GM19397 (cell line): ENCODE results near the gene CAPN13.

ENCODE experiments used
- ATAC-seq: cut with Tn5 transposase; IDR thresholded peaks from one replicate; pipeline ENCODE4 v1.9.1; 2021; ENCODE audit warnings: mild to moderate bottlenecking, moderate library complexity; ENCODE audit not compliant: unreplicated experiment

Gene CAPN13

DNA sequence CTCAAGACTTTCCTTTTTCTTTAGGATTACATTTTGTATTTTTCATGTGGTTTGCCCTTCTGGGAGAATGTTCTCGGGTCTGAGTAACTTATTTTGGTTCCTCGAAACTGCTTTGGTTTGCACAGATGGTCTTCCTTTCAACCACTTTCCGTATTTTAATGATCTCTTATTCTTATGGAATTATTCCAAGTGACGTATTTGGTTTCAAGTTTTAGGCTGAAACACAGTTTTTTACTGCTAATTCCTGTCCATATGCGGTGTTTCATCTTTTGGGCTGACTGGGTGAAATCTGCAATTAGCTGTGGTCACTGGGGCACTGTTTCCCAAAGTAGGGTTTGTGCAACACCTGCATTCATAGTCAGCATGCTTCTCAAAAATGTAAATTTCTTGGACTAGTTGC, 122.7 kb downstream of the CAPN13 start:
- no peak for ATAC-seq

DNA sequence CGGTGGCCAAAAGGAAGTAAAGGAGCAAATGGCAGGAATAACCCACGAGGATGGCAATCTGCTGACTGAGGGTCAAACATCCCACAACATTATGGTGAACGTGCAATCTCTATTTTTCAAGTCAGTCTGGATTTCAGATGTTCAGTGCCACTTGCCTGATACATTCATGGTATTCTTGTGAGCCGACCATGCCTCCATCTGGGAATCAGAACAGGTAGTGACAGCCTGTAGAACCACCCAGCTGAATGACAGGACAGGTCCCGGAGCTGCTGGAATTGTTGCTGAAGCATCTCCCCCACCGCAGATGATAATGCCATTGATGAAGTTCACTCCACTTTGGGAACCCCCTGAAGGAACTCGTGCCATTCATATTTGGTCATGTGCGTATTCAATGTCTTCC, 123.2 kb downstream of the CAPN13 start:
- no peak for ATAC-seq

DNA sequence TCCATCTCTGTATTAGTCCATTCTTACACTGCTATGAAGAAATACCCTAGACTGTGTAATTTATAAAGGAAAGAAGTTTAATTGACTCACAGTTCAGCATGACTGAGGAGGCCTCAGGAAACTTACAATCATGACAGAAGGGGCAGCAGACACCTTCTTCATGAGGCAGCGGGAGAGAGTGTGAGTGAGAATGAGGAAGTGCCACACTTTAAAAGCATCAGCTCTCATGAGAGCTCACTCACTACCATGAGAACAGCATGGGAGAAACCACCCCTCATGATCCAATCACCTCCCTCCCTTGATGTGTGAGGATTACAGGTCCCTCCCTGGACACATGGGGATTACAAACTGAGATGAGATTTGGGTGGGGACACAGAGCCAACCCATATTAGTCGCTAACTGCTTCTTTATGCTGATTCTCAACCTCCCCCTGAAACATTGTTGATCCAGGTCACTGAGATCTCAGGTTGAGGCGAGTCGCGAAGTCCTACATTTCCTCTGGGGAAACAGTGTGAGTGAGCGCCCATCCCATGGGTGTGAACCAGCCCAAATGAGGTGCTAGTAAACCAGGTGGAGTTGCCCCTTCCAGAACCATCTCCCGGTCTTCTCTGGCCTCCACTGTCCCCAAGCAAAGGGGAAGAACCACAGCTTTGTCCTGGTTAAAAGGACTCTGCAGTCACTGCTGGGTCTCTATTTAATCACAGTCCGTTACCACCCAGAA, 123.8 kb downstream of the CAPN13 start:
- no peak for ATAC-seq

DNA sequence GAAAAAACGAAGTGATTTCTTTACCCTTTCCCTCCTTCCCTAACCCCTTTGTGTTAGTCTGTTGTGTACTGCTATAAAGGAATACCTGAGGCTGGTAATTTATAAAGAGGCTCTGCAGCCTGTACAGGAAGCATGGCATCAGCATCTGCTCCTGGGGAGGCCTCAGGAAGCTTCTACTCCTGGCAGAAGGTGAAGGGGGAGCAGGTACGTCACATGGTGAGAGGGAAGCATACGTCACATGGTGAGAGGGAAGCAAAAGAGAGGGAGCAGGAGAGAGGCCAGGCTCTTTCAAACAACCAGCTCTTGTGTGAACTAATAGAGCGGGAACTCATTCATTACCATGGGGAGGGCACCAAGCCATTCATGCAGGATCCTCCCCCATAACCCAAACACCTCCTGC, 126.2 kb downstream of the CAPN13 start:
- no peak for ATAC-seq

DNA sequence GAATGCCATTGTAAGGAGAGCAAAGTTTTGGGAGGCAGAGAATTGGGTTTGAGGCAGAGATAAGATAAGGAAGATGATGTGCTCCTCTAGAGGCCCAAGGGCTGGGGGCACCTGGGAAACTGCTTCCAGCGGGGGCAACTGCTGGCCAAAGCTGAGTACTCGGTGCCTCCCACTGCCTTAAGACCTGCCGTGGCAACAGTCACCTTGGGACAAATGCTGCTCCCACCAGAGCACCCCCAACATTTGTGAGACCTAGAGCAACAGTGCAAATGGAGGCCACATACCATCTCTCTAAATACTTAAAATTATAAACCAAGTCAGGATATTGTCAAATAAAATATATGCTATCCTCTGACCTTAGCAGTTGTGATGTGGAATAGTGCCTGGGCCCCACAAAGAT, 127.1 kb downstream of the CAPN13 start:
- no peak for ATAC-seq

DNA sequence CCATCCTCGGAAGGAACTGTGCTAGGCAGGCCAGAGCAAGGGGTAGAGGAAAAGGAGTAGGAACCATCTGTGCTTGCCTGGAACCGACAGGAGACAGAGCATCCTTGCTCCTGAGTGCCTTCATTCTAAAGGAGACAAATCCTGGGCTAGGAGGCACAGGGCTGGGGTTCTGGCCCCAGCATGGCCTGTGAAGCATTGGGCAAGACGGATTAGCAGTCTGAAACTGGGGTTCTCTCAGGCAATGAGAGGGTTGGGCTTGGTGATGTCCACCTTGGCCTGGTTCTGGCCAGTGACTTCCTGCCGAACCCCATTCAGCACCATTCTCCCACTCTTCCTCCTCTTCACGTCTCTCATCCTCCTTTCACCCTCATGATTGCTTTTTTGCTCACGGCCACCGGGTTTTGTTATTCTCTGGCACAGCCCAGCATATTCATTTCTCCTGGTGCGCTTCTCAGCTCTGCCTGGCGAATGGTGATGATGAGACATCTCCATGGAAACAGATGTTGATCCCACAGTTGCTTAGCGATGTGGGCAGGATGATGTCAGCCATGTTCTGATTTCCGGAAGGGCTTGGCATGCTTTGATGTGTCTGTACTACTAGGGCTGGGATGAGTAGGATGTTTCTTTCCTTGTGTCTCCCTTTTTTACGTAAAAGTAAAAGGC, 127.7 kb downstream of the CAPN13 start:
- no peak for ATAC-seq

DNA sequence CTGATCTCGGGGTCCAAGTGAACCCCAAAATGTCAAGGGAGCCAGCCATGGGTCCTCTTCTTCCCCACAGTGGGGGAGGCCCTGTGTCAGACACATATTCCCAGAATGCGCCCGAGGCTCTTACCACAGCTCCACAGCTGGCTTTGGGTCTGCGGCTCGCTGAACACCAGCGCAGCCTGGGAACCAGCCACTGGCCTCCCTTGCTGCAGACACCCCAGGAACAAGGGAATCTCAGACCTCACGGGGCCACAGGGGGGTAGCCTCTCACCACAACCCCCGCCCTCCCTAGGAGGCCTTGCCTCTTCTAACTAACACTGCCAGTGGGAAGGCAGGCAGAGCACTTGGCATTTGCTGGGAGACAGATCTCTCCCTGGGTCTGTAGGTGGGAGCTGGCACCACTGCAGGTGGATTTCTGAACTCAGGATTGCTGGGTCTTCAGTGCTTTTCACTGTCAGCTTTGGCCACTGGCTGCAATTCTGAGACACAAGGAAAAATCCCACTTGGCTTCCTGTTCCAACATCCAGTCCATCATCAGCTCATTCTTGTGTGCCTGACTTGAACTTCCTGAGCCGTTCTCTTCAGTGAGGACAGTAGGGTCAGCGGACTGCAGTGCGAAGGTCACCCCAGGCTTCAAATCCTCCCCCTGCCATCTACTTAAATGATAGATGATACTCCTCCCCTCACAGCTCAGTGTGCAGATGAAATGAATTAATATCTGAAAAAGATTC, 128.7 kb downstream of the CAPN13 start:
- no peak for ATAC-seq

DNA sequence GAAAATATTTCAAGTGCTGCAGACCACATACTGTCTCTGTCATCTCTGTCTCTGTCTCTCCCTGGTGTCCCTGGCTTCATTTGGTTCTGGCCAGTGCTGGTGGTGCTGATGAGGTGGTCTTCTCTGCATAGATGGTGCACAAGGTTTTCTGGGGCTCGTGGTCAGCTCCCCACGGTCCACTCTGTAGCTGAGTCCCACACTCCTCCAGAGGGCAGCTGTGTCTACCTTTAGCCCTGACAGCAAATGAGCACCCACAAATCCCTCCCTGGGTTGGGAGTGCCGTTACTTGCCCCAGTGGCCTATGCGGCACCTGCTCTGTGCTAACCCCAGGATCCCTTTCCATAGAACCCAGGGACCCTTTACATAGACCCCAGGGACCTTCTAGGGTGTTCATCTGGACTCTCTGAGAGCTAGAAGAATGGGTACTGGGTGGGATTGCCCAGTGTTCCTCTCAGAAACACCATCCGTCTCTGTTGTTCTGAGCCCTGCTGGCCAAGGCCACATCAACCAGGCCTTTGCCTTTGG, 129.3 kb downstream of the CAPN13 start:
- no peak for ATAC-seq

DNA sequence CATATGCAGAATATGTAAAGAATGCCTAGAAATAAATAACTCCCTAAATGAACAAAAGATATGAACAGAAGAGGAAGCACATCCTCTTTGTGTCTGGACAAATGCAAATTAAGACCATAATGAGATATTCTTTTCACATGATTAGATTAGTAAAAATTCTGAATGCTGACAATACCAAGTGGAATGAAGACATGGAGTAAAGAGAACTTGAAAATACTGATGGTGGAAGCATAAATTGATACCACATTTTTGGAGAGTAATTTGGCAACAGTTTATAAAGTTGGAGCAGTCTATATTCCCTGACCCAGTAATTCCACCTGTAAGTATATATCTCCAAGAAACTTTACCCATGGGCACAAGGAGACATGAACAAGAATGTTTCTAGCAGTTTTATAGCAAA, 130.0 kb downstream of the CAPN13 start:
- no peak for ATAC-seq

DNA sequence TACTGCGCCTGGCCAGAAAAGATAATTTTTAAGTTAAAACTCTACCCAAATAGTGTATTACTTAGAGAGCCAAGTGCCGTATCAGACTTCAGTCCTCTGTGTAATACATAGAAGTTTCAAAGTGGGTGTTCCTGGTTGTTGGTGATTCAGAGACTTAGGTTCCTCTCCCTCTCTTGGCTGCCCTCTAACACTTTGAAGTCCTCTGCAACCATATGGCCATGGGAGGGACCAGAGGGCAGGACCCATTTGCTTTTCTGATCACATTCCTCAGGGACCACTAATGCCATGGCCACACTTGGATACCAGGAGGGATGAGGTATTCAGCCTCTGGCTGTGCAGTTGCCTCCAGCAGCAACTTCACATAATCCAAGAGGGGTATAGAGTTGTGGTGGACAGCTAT, 131.5 kb downstream of the CAPN13 start:
- ATAC-seq = no peak

DNA sequence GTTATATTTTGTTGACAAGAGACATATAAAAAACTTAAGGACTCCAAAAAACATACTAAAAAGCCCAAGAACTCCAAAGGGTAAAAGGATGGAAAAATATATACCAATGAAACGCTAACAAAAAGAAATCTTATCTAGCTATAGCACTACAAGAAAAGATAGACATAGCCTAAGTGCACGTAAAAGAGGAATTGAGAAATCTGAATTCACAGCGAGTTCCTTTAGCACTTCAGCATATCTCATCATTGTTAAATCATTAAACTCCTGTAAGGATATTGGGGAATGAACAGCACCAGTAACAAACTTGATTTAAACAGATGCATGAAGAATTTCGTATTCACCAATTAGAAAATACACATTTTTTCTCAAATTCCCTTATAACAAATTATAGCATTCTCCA, 134.1 kb downstream of the CAPN13 start:
- no peak for ATAC-seq
